H1 (cell line): ENCODE data around the gene AIFM2. TPM values are rescaled to one million over a fixed set of nuclear protein-coding genes. Genes with fewer than 3 reads are reported as not detected.

ENCODE experiments used
- CTCF ChIA-PET: fragments of 300-600 bp; sonication (Branson Sonifier 250); formaldehyde crosslinking; loops from one replicate; lab custom pipeline; 2021; ENCODE audit not compliant: partially characterized antibody; lab: Charles Lee
- POLR2A ChIA-PET: fragments of 300-600 bp; sonication (Branson Sonifier 250); formaldehyde crosslinking; loops from one replicate; lab custom pipeline; 2021; ENCODE audit warnings: inconsistent platforms; ENCODE audit not compliant: partially characterized antibody; lab: Charles Lee
- DNase-seq, 2 experiments: peaks; one replicate each; pipeline versions ENCODE4 v3.0.0 to v3.0.0-alpha.2; 2010 to 2022; ENCODE audit warnings: low spot score in 2 of 2, low read depth in 1 of 2, mixed read lengths in 1 of 2
- FAIRE-seq: peaks from 2 replicates; lab custom pipeline; 2011; peaks lifted over from hg19 to GRCh38; lab: Jason Lieb, UNC
- H2AFZ ChIP-seq: 2 replicates; pipeline ENCODE4 v1.8.1; 2012; ENCODE audit warnings: low read length, inconsistent platforms
- H2AK5ac ChIP-seq: 2 replicates; pipeline ENCODE4 v1.6.1; 2013; ENCODE audit warnings: low read depth, low read length
- H2BK120ac ChIP-seq: replicated peaks from 2 replicates; pipeline ENCODE3; 2013; ENCODE audit warnings: low read depth, low read length, inconsistent platforms
- H2BK12ac ChIP-seq: 2 replicates; pipeline ENCODE4 v1.6.1; 2013; ENCODE audit warnings: low read depth, low read length
- H2BK15ac ChIP-seq: 2 replicates; pipeline ENCODE4 v1.6.1; 2013; ENCODE audit warnings: low read length
- H2BK20ac ChIP-seq: 2 replicates; pipeline ENCODE4 v1.6.1; 2013; ENCODE audit warnings: low read length
- H2BK5ac ChIP-seq: 2 replicates; pipeline ENCODE4 v1.6.1; 2013; ENCODE audit warnings: low read depth, low read length
- H3K14ac ChIP-seq: 2 replicates; pipeline ENCODE4 v1.6.1; 2013; ENCODE audit warnings: inconsistent platforms; ENCODE audit not compliant: insufficient read length
- H3K18ac ChIP-seq: 2 replicates; pipeline ENCODE4 v1.6.1; 2013; ENCODE audit warnings: low read length; ENCODE audit errors: extremely low read depth
- H3K23ac ChIP-seq: 2 replicates; pipeline ENCODE4 v1.6.1; 2013; ENCODE audit warnings: inconsistent platforms; ENCODE audit not compliant: insufficient read length
- H3K23me2 ChIP-seq: 2 replicates; pipeline ENCODE4 v1.6.1; 2013; ENCODE audit warnings: low read depth, low read length
- H3K27ac ChIP-seq: 2 replicates; pipeline ENCODE4 v1.6.1; 2011; ENCODE audit warnings: low read depth, low read length, inconsistent platforms
- H3K27me3 ChIP-seq, 4 experiments: replicated peaks in 1 of 4; 1 replicate in 1 of 4; 2 replicates in 3 of 4; pipeline versions ENCODE4 v1.6.1 to v1.8.1; 2011 to 2013; ENCODE audit warnings: low read length in 3 of 4, mild to moderate bottlenecking in 3 of 4, inconsistent platforms in 2 of 4, mixed read lengths in 2 of 4, moderate library complexity in 1 of 4; ENCODE audit not compliant: control insufficient read depth in 3 of 4, insufficient read depth in 3 of 4; ENCODE audit errors: extremely low read depth in 1 of 4
- H3K36me3 ChIP-seq, 4 experiments: 2 replicates each; pipeline versions ENCODE4 v1.6.1 to v1.8.1; 2011 to 2013; ENCODE audit warnings: mild to moderate bottlenecking in 4 of 4, low read length in 3 of 4, moderate library complexity in 2 of 4, control low read depth in 1 of 4, inconsistent platforms in 1 of 4; ENCODE audit not compliant: insufficient read depth in 4 of 4, control insufficient read depth in 2 of 4
- H3K4ac ChIP-seq: replicated peaks from 2 replicates; pipeline ENCODE3; 2013; ENCODE audit warnings: low read length, low read depth, mixed read lengths, inconsistent platforms; ENCODE audit not compliant: insufficient read length
- H3K4me1 ChIP-seq, 4 experiments: replicated peaks in 1 of 4; 1 replicate in 1 of 4; 2 replicates in 3 of 4; pipeline versions ENCODE4 v1.6.1 to v1.8.1; 2011 to 2013; ENCODE audit warnings: low read length in 3 of 4, inconsistent platforms in 2 of 4, mixed read lengths in 1 of 4; ENCODE audit not compliant: insufficient read depth in 4 of 4, control insufficient read depth in 3 of 4
- H3K4me2 ChIP-seq, 2 experiments: 2 replicates each; pipeline versions ENCODE4 v1.6.1 to v1.8.1; 2011 to 2013; ENCODE audit warnings: low read depth in 2 of 2, low read length in 2 of 2, control low read depth in 1 of 2, inconsistent platforms in 1 of 2, mild to moderate bottlenecking in 1 of 2; ENCODE audit not compliant: insufficient read depth in 1 of 2
- H3K4me3 ChIP-seq, 4 experiments: fragments of 200-600, 300-600 bp in 1 of 4; sonication (generic), shearing (Covaris generic), sonication (Bioruptor Twin) in 1 of 4; 2 replicates each; pipeline versions ENCODE4 v1.5.1 to v1.8.1; 2011 to 2016; ENCODE audit warnings: low read length in 4 of 4, low read depth in 3 of 4, control low read depth in 2 of 4, inconsistent platforms in 2 of 4, mild to moderate bottlenecking in 2 of 4, mixed read lengths in 1 of 4, moderate library complexity in 1 of 4; ENCODE audit not compliant: insufficient read depth in 2 of 4; ENCODE audit errors: extremely low read depth in 1 of 4
- H3K56ac ChIP-seq: replicated peaks from 2 replicates; pipeline ENCODE3; 2013; ENCODE audit warnings: low read depth, mild to moderate bottlenecking, mixed read lengths, low read length, inconsistent platforms; ENCODE audit not compliant: insufficient read length
- H3K79me1 ChIP-seq: 2 replicates; pipeline ENCODE4 v1.6.1; 2013; ENCODE audit warnings: low read depth, low read length, control low read depth
- H3K79me2 ChIP-seq, 2 experiments: 2 replicates each; pipeline versions ENCODE4 v1.6.1 to v1.8.1; 2012 to 2013; ENCODE audit warnings: low read length in 2 of 2, mild to moderate bottlenecking in 2 of 2, inconsistent platforms in 1 of 2; ENCODE audit not compliant: insufficient read depth in 2 of 2, control insufficient read depth in 1 of 2
- H3K9ac ChIP-seq, 4 experiments: replicated peaks in 1 of 4; 1 replicate in 1 of 4; 2 replicates in 3 of 4; pipeline versions ENCODE4 v1.6.1 to v1.8.1; 2011 to 2013; ENCODE audit warnings: low read depth in 3 of 4, low read length in 3 of 4, control low read depth in 2 of 4, mild to moderate bottlenecking in 2 of 4, moderate library complexity in 2 of 4, inconsistent platforms in 1 of 4; ENCODE audit errors: extremely low read depth in 1 of 4
- H3K9me3 ChIP-seq, 2 experiments: 2 replicates each; pipeline versions ENCODE4 v1.6.1 to v1.8.1; 2012 to 2013; ENCODE audit warnings: mild to moderate bottlenecking in 2 of 2, moderate library complexity in 2 of 2, control low read depth in 1 of 2, inconsistent platforms in 1 of 2, low read depth in 1 of 2, low read length in 1 of 2, mixed read lengths in 1 of 2; ENCODE audit not compliant: insufficient read depth in 2 of 2
- H4K20me1 ChIP-seq, 2 experiments: replicated peaks in 1 of 2; 2 replicates each; pipeline versions ENCODE3 to v1.8.1; 2011 to 2013; ENCODE audit warnings: inconsistent platforms in 2 of 2, low read length in 2 of 2, mild to moderate bottlenecking in 1 of 2; ENCODE audit not compliant: insufficient read depth in 2 of 2, control insufficient read depth in 1 of 2
- H4K5ac ChIP-seq: 2 replicates; pipeline ENCODE4 v1.6.1; 2013; ENCODE audit warnings: low read length, low read depth, mixed read lengths, inconsistent platforms; ENCODE audit not compliant: insufficient read length
- H4K8ac ChIP-seq: 2 replicates; pipeline ENCODE4 v1.8.0; 2013; ENCODE audit warnings: mild to moderate bottlenecking, moderate library complexity, low read length, inconsistent platforms; ENCODE audit not compliant: insufficient read depth; ENCODE audit errors: extremely low read depth
- H4K91ac ChIP-seq: replicated peaks from 2 replicates; pipeline ENCODE3; 2013; ENCODE audit warnings: low read length, mixed read lengths, inconsistent platforms; ENCODE audit not compliant: insufficient read length
- BCL11A ChIP-seq, 2 experiments: IDR thresholded peaks; one replicate each; pipeline ENCODE4 v1.6.1; 2011; ENCODE audit warnings: low read depth in 2 of 2, low read length in 2 of 2, mild to moderate bottlenecking in 2 of 2
- SIN3A ChIP-seq, 2 experiments: IDR thresholded peaks in 1 of 2; conservative IDR thresholded peaks in 1 of 2; 2 replicates each; pipeline ENCODE4 v1.6.1; 2011 to 2012; ENCODE audit warnings: low read length in 2 of 2, improper control_type of control experiment in 1 of 2, low read depth in 1 of 2, mild to moderate bottlenecking in 1 of 2
- WGBS, 2 experiments: shearing (Covaris generic) in 1 of 2; methylation state at CpG; one replicate each; pipeline versions ENCODE4 v1.1.6 to v1.1.7; 2013 to 2015; ENCODE audit warnings: low lambda C conversion rate in 2 of 2, mixed read lengths in 2 of 2, inconsistent platforms in 1 of 2, low coverage in 1 of 2, missing lambda C conversion rate in 1 of 2; ENCODE audit not compliant: insufficient replicate concordance in 2 of 2, insufficient coverage in 1 of 2, insufficient read length in 1 of 2; ENCODE audit errors: extremely low coverage in 1 of 2, missing lambda C conversion rate in 1 of 2; 5-methylcytosine and 5-hydroxymethylcytosine counted together
- polyA plus RNA-seq, 7 experiments: library from polyadenylated mRNA; depleted of rRNA in 3 of 7; stranded (reverse) in 5 of 7; unstranded in 2 of 7; fragments of >200 nt in 5 of 7; fragments of 200-250 nt in 2 of 7; gene quantifications; 1 replicate in 5 of 7; 2 replicates in 1 of 7; 4 replicates in 1 of 7; pipeline versions ENCODE4 v1.2.1 to v1.2.3, GENCODE V29; 2011 to 2013; ENCODE audit warnings: missing spikeins in 2 of 7, mixed read lengths in 2 of 7
- total RNA-seq: library from RNA; stranded (reverse); fragmentation: NEBNext Ultra II Directional; extraction: Animal tissue kit (Norgen Biotek cat#: 25700); gene quantifications from 2 replicates; pipeline ENCODE4 v1.2.1, GENCODE V29; 2021

The AIFM2 gene
- total and polyA plus RNA-seq, 2 of the 8 experiments (the other 6 are each of a cell fraction or from before 2014, with no cell fraction given): 4.0 TPM

DNA sequence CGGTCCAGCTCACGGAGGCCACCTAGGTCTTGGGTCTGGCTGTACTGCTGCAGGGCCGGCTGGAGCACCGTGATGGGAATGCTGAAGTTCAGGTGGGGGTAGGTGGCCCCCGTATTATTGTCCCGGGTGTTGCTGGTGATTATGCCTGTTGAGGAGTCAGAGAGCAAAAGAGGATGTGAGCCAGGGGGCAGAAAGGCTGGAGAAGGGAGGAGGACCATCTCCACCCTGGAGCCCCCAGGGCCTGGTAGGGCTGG lies 7.3 kb upstream of the AIFM2 start:
- FAIRE-seq: no peak
- CTCF ChIA-PET: interaction anchor here (1.4 to 10.4 kb wide), 3 partner anchors 17 to 171 kb away, joined by 3 to 123 read pairs (median 7); no protein-coding TSS in a partner anchor

More for the DNA sequence above, 7.3 kb upstream of the AIFM2 start:
- H3K23ac ChIP-seq: no peak overlapping the region
- POLR2A ChIA-PET: interaction anchor here (0.6 kb wide), 1 partner anchor 233 kb away, joined by 3 read pairs; no protein-coding TSS in a partner anchor
- no peak overlapping the region for H2AFZ ChIP-seq
- no peak overlapping the region for H4K91ac ChIP-seq
- H3K4me1 ChIP-seq: peaks cover under 1 to 6% (median 4%) of the 10 kb centered on the region in 4 experiments; a peak in 3 of 7 replicates
- H3K14ac ChIP-seq: no peak overlapping the region
- H3K27ac ChIP-seq: no peak overlapping the region
- H3K79me2 ChIP-seq: no peaks in the 10 kb centered on the region; a peak in 1 of 4 replicates
- no peaks in the 10 kb centered on the region for H3K9me3 ChIP-seq
- H4K8ac ChIP-seq: peak overlapping the region; percentile 75; the same call in 1 of the 2 replicates
- peaks cover 0 to 3% (median 1%) of the 10 kb centered on the region in 4 experiments; a peak in 3 of 7 replicates for H3K27me3 ChIP-seq
- no peaks in the 10 kb centered on the region for H3K23me2 ChIP-seq
- no peak overlapping the region for H2BK20ac ChIP-seq
- peaks cover 3 to 4% of the 10 kb centered on the region in 2 experiments for H4K20me1 ChIP-seq
- H3K9ac ChIP-seq: no peak overlapping the region
- WGBS, 2 experiments: 94% methylated on average over 6 of the region's 6 CpGs; no CpG with 5 or more reads in 1 of the 2 experiments
- no peak overlapping the region for H3K4me2 ChIP-seq
- no peak overlapping the region for H2BK120ac ChIP-seq
- H3K4ac ChIP-seq: no peak overlapping the region
- H2BK5ac ChIP-seq: no peak overlapping the region
- H3K4me3 ChIP-seq: no peak overlapping the region
- TF ChIP-seq BCL11A (IDR thresholded peaks at IDR 0.05; ENCODE audit: low read depth in 2 of 2, low read length in 2 of 2): no peak
- no peak for TF ChIP-seq SIN3A (conservative IDR thresholded peaks at IDR 0.05 in 1 of 2, IDR thresholded peaks at IDR 0.05 in 1 of 2; ENCODE audit: low read depth in 1 of 2, low read length in 2 of 2)
- H4K5ac ChIP-seq: no peak overlapping the region
- peaks cover 3% of the 10 kb centered on the region; the same call in 1 of the 2 replicates for H3K79me1 ChIP-seq
- H2BK15ac ChIP-seq: no peak overlapping the region
- H2AK5ac ChIP-seq: no peak overlapping the region
- H3K56ac ChIP-seq: no peak overlapping the region
- no peak overlapping the region for H3K18ac ChIP-seq
- H3K36me3 ChIP-seq: no peaks in the 10 kb centered on the region
- no peak for DNase-seq
- no peak overlapping the region for H2BK12ac ChIP-seq
